ENCODE data around the gene NGFR. TPM values are rescaled to one million over a fixed set of nuclear protein-coding genes. Genes with fewer than 3 reads are reported as not detected.

The NGFR gene
- total RNA-seq, 1 donor = not detected

GRCh38 chr17:49525831-49526741, 31.0 kb downstream of the NGFR start:
- H3K4me3 ChIP-seq (ENCODE audit: low read depth, low read length) = no peak overlapping the region
- no peak for DNase-seq (ENCODE audit: low read depth)
- TF ChIP-seq CTCF (IDR thresholded peaks at IDR 0.05; ENCODE audit: insufficient read depth, low read length) = no peak

- H3K4me3 ChIP-seq (ENCODE audit: low read depth, low read length) = no peak overlapping the region
- no peak for TF ChIP-seq CTCF (IDR thresholded peaks at IDR 0.05; ENCODE audit: insufficient read depth, low read length)
- DNase-seq (ENCODE audit: low read depth) = no peak
Measured at GRCh38 chr17:49527927-49528651, 33.0 kb downstream of the NGFR start.

- no peak overlapping the region for H3K4me3 ChIP-seq (ENCODE audit: low read depth, low read length)
- no peak for DNase-seq (ENCODE audit: low read depth)
- no peak for TF ChIP-seq CTCF (IDR thresholded peaks at IDR 0.05; ENCODE audit: insufficient read depth, low read length)
Measured at GRCh38 chr17:49528966-49529365, 33.9 kb downstream of the NGFR start.

- TF ChIP-seq CTCF (IDR thresholded peaks at IDR 0.05; ENCODE audit: insufficient read depth, low read length) = no peak
- DNase-seq (ENCODE audit: low read depth) = no peak
- no peak overlapping the region for H3K4me3 ChIP-seq (ENCODE audit: low read depth, low read length)
Measured at GRCh38 chr17:49530118-49530517, 35.0 kb downstream of the NGFR start.

- TF ChIP-seq CTCF (IDR thresholded peaks at IDR 0.05; ENCODE audit: insufficient read depth, low read length) = no peak
- H3K4me3 ChIP-seq (ENCODE audit: low read depth, low read length) = no peak overlapping the region
- no peak for DNase-seq (ENCODE audit: low read depth)
Measured at GRCh38 chr17:49543860-49544259, 48.8 kb downstream of the NGFR start.

- TF ChIP-seq CTCF (IDR thresholded peaks at IDR 0.05; ENCODE audit: insufficient read depth, low read length) = no peak
- H3K4me3 ChIP-seq (ENCODE audit: low read depth, low read length) = no peak overlapping the region
- no peak for DNase-seq (ENCODE audit: low read depth)
Measured at GRCh38 chr17:49545007-49545660, 50.0 kb downstream of the NGFR start.
